HG03442 (cell line): ENCODE measurements around the gene CEP104.

Experiments used
- ATAC-seq: cut with Tn5 transposase; IDR thresholded peaks from one replicate; pipeline ENCODE4 v1.9.1; 2021; ENCODE audit warnings: mild to moderate bottlenecking, moderate library complexity; ENCODE audit not compliant: unreplicated experiment

CEP104 gene

DNA sequence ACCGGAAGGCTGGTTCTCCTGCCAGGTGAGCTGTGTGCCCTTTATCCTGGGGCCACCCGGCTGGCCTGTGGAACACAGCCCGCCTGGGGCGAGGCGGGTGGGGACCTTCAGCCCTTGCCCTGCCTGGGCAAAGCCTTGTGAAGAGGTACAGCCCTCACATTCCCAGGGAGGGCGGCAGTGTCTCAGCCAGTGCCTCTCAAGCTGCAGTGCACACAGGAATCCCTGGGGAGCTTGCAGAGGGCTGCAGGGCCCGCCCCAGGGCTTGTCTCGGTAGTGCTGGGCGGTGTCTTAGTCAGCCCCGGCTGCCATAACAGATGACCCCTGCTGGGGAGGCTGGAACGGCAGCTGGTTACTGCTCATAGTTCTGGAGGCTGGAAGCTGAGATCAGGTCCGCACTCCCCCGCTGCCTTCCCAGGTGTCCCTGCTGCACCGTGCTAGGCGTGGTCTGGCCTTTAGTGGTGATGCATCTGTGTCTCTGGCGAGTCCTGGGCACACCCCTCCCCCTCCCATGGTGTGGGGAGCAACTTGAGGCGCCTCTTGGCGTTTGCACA lies 12.8 kb upstream of the CEP104 start:
- ATAC-seq: no peak

DNA sequence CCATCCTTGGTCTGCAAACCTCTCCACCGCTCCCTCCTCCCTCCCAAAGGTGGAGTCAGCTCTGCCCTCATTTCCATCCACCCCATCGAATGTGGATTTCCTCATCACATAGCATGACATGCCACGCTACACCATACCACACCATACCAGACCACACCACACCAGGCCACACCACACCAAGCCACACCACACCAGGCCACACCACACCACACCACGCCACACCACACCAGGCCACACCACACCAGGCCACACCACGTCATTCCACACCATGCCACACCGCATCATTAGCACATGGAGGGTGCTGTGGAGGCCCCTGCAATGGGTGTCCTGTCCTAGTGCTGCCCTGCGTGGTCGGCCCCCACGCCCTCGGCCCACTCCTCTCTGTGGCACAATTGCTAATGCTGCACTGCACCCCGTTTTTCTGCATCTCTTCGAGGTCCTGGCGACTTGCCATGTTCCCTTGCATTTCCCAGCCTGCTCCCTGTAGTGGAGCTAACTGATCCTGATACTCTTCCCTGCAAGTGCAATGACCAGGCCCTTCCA lies 11.5 kb upstream of the CEP104 start:
- no peak for ATAC-seq

DNA sequence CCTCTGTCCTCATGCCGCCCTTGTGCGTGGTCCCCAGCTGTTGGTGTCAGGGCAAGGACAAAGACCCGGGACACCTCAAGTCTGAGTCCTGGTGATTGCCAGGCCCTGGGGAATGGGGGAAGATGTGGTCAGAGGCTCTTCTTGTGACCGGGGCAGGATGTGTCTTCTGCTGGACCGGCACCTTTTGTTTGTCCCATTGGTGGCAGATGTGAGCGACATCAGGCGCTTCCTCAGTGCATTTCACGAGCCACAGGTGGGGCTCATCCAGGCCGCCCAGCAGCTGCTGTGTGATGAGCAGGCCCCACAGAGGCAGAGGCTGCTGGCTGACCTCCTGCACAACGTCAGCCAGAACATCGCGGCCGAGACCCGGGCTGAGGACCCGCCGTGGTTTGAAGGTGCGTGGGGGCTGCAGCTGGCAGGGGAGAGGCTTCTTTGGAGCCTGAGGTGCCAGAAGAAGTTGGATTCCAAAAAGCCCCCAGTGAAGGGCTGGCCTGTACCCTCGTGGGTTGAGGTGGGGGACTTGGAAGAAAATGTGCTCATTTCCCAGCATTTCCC lies 8.7 kb upstream of the CEP104 start:
- ATAC-seq: no peak

DNA sequence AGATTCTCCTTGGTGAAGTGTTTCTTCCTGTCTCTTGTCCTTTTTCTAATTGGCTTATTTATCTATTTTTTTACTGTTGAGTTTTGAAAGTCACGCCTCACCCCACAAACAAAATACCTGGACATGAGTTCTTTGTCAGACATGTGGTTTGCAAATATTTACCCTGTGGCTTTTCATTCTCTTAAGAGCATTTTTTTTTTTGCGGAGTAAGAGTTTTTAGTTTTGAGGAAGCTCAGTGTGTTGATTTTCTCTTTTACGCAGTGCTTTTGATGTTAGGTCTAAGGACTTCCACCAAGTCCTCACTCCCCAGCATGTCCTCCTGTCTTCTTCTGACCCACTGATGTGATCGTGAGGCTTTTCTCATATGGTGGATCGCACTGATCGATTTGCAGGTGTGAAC lies 7.9 kb upstream of the CEP104 start:
- ATAC-seq: no peak

DNA sequence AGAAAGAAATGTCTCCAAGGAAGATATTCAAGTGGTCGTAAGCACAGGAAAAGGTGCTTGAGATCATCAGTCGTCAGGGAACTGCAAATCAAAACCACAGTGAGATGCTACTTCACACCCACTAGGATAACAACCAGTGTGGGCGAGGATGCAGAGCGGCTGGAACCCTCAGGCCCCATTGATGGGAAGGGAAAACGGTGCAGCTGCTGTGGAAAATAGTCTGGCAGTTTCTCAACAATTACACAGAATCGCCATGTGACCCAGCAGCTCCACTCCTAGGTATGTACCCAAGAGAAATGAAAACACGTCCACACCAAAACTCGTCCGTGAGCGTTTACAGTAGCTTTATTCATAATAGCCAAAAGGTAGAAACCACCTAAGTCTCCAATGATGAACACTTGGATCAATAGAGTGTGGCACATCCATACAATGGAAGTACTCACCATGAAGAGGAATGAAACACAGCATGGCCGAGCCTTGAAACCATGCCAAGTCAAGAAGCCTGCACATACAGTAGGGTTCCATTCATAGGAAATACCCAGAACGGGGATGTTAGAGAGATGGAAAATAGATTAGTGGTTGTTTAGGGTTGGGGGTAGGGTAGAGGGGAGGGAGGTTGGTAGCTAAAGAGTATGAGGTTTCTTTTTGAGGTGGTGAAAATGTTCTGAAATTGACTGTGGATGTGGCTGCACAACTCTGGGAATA lies 6.4 kb upstream of the CEP104 start:
- no peak for ATAC-seq

DNA sequence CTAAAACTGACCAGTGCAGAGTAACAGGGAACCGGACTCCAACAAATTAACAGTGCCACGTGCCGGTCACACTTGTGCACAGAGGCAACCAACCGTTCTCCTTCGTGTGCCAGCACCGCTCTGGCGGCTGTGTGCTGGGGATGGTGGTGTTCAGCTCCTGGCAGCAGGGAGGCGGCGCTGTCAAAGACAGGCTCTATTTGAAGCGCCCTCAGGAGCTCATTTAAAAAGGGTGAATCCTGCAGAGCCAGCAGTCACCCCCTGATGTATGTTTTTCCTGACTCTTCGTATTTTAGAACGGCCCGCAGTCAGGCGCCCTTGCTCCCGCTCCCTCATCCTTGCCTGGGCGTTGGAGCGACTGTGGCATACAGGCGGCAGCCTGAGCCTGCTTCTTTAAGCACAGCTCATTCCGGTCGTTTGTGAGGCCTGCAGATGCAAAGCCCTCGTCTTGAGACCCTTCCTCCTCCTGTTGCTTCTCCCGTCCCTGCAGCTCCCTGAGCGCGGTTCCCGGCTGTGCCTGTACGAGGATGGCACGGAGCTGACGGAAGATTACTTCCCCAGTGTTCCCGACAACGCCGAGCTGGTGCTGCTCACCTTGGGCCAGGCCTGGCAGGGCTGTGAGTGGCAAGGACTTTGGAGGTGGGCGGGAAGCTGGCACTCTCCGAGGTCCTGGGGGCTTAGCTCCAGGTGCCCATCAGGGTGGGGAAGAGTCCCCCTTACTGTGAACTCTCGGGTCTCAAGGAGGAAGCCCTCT lies 1.4 kb upstream of the CEP104 start:
- ATAC-seq: no peak

DNA sequence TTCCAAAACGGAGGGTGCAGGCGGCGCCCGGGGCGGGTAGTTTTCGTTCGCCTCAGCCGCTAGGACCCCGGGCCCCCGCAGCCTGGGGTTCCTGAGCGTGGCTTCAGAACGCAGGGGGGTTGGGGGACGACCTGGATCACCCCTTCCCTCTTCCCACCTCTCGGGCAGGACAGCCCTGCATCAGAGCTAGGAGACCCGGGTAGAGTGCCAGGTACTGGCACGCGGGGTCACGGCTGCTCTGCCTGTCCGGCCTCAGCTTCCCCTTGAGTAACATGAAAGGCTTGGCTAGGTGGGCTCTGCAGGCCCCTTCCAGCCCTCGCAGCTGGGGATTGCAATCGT lies 749 bp upstream of the CEP104 start:
- no peak for ATAC-seq

DNA sequence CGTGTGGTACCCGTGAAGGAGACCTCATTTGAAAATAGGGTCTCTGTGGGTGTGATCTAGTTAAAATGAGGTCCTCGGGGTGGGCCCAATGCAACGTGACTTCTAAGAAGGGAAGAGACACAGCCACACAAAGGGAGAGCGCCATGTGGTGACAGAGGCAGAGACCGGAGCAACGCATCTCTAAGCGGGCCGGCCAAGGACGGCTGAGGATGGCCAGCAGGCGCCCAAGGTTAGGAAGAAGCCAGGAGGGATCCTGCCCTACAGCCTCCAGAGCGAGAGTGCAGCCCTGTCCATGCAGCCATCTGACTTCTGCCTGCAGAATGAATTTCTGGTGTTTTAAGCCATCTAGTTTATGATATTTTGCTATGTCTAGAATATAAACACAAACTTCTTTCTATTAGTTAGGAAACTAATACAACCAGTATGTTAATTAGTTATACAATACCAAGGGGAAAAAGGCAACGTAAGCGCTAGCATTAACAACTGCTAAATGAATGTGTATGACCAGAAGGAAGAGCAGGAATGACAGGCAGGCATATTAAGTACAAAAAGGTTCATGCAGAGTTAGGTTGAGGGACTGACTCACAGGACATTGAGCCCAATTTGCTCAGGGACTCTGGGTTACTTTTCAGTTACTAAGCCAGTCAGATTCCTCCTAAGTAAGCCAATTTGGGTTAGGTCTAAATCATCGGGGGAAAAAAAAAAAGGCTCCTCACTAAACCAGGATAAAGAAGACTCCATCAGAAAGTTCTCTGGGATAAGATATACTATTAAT lies 4.1 kb downstream of the CEP104 start:
- no peak for ATAC-seq

DNA sequence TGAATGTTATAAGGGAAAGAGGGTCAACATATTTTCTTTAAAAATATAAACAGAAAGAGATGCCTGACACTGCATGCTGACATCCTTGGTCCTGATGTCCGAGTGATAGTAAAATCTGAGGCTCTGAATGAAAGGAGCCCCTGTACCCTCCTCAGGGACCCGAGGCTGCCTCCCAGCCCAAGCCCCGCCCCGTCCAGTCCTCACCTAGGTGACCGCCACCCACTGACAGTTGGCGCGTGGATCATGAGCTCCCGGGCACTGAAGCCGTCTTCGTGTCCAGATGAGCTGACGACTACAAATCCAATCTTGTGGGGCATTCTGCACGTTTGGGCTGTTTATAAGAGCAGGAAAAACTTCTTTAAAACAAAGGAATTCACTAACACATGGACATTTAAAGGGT lies 4.9 kb downstream of the CEP104 start:
- ATAC-seq: no peak

DNA sequence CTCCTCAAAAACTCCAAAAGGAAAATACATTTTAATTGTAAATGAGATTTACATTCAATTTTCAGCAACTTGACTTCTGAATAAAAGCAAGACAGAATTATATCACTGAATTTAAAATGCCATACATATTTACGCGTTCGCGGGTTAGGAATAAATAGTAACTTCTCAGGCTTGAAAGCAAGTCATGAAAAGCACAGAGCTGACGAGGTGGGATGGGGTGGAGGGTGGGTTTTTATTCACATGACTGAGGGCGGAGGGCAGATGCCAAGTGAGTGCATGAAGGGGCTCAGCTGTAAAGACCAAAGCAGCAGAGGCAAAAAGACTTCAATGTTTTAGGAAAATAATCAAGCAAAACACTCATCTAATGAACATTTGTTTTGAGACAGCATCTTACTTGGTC lies 5.7 kb downstream of the CEP104 start:
- ATAC-seq: no peak

DNA sequence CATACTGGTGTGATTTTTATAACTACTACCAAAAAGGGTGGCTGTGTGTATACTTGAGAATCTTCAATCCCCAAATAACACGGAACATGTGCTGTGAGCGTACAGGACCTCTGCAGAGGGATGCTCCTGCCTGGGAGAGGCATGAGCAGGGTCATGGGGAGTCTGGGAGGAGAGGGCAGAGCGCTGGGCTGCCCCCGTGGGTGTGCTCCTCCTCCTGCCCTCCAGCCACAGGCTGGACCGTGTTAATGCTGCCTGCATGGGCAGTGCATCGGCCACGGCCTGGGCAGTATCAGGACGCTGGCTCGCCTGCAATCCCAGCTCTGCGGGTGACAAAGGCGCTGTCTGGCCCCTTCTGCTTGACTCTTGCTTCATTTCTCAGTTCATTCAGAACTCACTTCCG lies 6.2 kb downstream of the CEP104 start:
- no peak for ATAC-seq

DNA sequence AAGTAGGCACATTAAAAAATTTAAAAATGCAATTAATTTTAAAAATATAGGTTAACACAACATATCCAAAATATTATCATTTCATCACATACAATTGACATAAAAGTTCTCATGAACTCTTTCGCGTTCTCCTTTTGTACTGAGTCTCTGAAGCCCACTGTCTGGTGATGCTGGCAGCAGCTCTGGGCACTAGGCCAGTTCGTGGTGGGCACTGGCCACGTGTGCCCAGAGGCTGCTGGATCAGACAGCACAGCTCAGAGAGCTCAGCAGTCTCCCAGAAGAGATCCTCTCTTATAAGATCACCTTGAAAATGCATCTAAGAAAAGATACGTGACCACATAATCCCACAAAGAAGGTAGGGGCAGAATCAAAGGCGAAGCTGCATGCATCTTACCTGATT lies 9.9 kb downstream of the CEP104 start:
- no peak for ATAC-seq

DNA sequence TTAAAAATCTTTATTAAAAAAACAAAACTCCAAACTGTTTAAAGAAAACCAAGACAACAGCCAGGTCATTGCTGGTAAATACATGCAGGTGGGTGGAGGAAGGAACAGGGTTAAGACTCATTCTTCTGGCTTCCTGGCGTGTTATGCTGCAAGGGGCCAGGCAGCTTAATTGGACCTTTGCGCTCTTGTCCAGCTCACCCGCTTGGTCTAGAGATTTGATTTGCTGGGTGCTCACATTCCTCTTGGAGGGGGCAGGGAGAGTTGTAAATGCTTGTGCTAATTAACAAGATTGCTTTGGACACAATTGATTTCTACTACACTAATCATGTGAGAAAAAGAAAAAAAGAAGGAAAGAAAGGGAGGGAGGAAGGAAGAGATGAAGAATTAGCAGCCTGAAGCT lies 10.5 kb downstream of the CEP104 start:
- ATAC-seq: no peak

DNA sequence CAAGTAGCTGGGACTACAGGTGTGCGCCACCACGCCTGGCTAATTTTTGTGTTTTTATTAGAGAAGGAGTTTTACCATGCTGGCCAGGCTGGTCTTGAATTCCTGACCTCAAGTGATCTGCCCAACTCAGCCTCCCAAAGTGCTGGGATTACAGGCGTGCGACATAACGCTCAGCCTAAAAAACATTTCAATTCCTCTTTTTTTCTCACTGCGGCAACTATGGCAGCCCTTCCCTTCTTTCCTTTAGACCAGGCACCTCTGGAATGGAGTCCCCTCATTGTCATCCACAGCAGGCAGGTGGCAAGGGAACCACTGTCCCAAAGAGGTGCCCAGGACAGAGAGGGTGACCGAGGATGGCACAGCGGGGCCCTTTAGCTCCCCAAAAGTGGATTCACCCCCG lies 14.1 kb downstream of the CEP104 start:
- no peak for ATAC-seq

DNA sequence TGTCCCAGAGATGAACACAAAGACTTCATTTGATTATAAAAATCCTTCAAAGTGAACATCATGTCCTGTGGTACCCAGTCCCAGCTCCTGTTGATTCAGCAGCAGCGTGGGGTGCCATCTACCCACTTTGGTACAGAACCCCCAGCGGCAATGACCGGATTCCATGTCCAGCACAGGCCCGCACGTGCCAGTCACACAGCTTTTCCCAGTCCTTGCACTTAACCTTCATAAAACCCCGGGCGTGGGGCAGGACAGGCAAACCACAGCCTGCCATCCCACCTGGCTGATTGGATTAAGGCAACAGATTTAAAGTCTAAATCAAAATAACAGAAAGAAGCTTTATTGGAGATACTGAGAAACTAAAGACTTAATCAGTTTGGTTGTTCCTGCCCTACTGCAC lies 15.5 kb downstream of the CEP104 start:
- no peak for ATAC-seq

DNA sequence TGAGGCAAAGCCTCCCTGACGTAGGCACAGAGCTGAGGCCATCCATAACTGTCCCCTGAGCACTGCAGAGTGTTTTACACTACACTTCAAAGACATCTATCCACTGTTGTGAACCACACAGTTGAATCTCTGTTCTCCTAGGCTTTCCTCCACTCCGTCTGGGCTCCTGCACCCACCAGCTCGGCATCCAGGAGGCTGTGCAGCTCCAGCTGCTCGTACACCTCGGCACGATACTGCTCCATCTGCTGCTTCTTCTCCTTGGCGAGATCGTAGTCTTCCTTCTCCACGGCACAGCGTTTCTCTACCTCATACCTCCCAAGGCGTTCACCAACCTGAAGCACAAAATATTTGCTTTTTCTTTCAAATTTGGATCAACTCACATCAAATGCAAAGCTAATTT lies 18.2 kb downstream of the CEP104 start:
- no peak for ATAC-seq

DNA sequence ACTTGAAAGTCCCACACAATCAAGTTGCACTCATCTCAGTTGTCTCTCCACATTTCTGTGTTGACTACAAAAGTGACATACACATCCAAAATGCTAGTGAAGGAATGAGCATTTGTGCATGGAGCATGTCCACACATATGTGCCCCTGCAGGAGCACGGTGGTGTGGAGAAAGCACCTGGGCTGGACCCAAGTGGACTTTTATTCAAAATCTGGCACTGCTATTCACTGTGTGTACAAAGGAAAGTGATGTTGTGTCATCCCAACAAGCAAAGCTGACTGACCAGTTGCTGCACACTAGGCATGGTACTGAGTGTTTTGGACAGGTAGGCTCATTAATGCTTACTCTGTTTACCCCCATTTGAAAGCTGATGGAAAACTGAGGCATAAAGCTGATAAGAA lies 19.3 kb downstream of the CEP104 start:
- ATAC-seq: no peak

DNA sequence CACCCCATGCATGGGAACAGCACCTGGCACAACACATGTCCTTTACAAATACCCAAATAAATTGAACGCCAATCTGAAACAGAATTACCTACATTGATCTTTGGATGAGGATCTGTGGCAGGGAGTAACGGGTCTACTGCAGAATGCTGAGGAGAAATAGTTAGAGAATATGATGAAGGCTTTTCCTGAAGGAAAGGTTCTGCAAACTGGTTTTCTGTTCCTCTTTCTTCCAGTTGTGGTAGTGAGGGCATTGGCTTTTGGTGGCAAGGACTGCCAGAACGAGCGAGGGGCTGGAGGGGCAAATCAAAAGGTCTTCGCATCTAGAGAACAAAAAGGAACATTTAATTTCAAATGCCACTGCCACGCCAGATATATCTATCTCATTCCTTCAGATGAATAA lies 19.8 kb downstream of the CEP104 start:
- no peak for ATAC-seq

DNA sequence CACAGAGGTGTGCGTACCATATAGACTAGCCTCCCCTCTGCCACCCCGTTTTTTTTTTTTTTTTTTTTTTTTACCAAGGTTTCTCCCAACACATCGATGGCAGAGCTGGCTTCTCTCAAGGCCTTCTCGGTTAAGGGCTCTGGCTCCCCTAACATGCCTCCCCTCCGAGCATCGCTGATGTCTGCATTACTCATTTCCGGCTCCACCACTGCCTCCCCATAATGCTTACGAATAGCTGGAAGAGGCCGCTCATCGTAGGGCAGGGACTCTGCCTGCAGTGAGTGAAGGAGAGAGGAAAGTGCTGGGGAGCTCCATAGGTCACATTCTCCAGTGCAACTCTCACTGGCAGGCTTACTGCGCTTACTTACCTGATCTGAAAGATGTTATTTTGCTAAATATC lies 20.6 kb downstream of the CEP104 start:
- ATAC-seq: no peak

DNA sequence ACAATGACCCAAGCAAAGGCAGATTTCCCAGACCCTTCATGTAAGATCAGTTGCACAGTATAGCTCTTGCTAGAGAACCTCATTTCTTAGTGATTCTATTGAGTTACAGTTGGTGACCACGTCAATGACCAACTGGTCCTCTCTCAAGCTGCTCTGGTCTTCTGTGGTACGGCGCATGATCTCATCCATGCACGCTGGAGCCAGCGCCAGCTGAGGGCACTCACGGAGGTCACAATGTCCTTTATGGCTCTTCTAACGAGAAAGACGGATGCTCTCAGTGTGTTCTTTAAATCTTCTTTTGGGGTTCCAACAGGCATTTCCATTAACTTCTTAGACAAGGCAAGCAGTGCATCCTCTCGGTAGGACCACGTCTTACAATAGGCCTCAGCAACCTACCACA lies 22.3 kb downstream of the CEP104 start:
- no peak for ATAC-seq

DNA sequence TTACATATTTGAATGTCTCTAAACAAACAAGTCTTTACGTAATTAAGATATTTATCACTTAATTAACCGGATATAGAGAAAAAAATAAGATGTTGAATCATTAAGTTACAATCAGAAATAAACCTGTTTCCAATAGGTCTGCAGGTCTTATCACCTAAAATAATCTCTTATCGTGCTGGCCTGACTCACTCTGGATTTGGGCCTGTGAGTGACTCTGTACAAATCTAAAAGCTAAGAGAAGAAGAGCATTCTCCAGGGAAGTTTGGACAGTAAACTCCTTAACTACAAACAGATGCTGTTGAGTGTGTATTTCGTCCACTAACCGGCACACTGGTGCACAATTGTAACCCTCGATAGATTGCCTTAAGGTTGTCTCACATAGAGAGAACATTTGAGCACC lies 25.3 kb downstream of the CEP104 start:
- no peak for ATAC-seq
